Middle frontal gyrus (tissue), 1 donor: ENCODE results near the gene MTCH1.
"Not testable (repeated sequence)": the region's sequence is repeated elsewhere in the genome, so short reads cannot be mapped to it uniquely, and the experiment has no call there.

Experiments used
- DNase-seq: peaks from one replicate; pipeline ENCODE4 v3.0.0-alpha.2; 2015; ENCODE audit warnings: low spot score; ENCODE audit errors: extremely low spot score

MTCH1 gene

GRCh38 chr6:36954262-36954931, 31.6 kb downstream of the MTCH1 start, which contains the start of gene PI16:
Gene PI16 (plus strand): TSS chr6:36954738. CDS start chr6:36954761, 23 bp downstream.
- no peak for DNase-seq

DNA sequence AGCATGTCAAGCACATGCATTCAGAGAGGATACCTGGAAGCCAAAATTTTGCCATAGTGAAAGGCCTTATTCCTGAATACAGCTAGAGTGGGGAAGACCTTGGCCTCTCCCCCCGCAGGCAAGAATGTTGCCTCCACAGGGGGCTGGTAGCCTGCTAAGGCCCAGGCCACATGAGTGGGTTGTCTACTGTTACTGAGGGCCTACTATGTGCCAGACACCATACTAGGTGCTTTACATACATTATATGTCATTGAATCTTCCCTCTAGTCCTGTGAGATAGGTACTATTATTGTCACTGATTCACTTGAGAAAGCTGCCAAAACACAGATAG, 32.1 kb downstream of the MTCH1 start:
- no peak for DNase-seq

DNA sequence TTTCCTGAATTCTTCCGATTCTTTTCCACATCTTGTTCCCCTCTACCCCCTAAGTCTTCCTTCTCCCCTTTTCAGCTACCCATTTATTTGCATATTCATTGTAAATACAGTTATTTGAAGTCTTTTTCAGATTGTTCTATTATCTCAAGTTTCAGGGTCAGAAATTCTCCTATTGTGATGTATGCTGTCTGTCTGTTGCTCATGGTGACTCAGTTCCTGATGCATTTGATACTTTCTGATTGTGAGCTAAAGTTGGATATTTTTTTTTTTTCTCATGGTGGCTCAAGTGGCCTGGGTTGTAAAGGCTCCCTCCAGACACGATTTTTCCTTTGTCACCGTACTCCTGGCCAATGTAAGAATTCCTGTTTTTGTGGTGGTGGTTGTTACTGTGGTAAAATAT, 36.4 kb downstream of the MTCH1 start:
- no peak for DNase-seq

DNA sequence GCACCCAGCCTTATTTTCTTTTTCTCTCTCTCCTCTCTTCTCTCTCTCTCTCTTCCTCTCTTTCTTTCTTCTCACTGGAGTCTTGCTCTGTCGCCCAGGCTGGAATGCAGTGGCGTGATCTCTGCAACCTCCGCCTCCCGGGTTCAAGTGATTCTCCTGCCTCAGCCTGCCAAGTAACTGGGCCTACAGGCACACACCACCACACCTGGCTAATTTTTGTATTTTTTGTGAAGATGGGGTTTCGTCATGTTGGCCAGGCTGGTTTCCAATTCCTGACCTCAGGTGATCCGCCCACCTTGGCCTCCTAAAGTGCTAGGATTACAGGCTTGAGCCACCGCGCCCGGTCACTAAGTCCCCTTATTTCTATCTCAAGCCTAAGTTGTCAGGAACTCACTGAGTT, 36.9 kb downstream of the MTCH1 start:
- DNase-seq = not testable (repeated sequence)

DNA sequence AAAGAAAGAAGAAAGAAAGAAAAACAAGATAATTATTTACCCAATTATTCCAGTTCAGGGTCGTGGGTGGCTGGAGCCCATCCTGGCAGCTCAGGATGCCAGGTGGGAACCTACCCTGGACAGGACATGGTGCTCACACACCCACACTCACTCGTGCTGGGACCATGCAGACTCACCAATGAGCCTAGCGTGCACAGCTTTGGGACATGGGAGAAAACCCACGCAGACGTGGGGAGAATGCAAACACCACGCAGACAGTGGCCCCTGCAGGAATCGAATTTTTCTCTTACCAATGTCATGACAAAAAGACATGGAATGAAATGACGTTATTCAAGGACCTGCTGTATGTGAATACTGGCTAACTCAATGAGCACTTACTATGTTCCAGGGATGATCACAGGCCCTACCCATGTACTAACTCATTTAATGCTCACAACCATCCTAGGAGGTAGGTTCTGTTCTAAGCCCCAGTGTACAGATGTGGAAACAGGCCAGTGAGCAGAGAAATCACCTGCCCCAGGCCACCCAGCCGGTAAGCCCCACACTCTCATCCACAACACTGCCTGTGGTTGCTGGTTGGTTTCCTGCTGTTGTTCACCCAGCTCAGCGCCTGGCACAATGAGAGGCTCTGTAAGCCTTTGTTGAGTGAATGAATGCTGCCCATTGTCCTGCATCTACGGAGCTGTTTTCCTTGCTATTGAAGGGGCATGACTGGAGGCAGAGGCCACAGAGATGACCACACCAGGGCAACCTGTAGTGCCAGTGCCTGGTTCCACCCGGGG, 38.2 kb downstream of the MTCH1 start:
- DNase-seq = peak; percentile 68

DNA sequence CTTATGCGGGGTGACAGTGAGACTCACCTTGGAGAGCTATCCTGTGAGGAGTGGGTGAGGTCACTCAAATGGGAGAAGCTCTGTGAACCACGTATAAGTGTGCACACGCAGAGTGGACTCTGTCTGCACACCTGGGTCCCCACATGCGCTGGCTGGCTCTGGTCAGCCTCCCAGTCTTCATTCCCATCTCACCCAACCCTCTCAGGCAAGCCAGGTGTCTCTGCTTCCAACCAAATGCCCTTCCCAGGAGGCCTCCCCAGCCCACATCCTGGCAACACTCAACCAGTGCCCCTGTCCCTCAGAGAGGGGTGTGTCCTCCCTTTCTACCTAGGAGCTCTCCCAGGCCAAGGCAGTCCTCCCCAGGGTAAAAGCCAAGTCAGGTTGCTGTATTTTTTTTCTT, 39.5 kb downstream of the MTCH1 start:
- DNase-seq = no peak

- no peak for DNase-seq
These were observed 40.7 kb downstream of the MTCH1 start for GRCh38 chr6:36945301-36945700.

- no peak for DNase-seq
These were observed 41.3 kb downstream of the MTCH1 start for GRCh38 chr6:36944650-36945049.

- DNase-seq = not testable (repeated sequence)
These were observed 43.7 kb downstream of the MTCH1 start for GRCh38 chr6:36942329-36942728.

GRCh38 chr6:36941561-36941960, 44.4 kb downstream of the MTCH1 start:
- DNase-seq = not testable (repeated sequence)

DNA sequence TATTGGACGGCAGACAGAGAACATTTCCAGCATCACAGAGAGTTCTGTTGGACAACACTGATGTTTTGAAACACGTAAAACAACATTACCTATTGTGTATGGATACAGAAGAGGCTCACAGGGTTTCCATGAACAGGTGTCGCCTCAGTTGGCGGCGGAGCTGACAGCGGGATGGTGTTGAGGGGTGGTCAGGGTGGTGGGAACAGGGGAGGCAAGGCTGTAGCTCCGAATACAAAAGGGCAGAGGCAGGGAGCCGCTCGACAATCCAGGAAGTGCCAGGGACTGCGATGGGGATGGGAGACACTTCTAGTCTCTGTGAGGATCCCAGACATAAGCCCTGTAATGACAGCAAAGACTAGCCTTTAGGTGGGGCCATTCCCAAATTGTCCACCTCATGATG, 46.0 kb downstream of the MTCH1 start:
- no peak for DNase-seq

DNA sequence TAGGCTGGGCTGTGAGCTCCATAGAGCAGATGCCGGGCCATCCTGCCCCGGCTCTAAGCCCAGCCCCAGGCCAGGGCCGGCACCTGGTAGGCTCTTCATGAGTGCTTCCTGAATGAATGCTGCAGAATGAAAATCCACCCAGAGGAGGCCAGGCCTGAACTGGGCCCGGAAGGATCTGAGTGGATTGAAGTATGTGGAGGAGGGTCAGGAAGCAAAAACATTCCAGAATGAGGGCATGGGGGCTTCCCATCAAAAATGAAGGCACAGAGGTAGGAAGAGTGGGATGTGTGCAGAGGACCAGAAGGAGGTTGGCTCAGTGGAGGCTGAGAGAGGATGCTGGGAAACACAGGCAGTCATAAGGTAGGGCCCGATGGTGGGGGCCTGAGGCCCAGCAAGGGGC, 47.0 kb downstream of the MTCH1 start:
- not testable (repeated sequence) for DNase-seq

- DNase-seq = no peak
These were observed 47.5 kb downstream of the MTCH1 start for GRCh38 chr6:36938536-36938935.

DNA sequence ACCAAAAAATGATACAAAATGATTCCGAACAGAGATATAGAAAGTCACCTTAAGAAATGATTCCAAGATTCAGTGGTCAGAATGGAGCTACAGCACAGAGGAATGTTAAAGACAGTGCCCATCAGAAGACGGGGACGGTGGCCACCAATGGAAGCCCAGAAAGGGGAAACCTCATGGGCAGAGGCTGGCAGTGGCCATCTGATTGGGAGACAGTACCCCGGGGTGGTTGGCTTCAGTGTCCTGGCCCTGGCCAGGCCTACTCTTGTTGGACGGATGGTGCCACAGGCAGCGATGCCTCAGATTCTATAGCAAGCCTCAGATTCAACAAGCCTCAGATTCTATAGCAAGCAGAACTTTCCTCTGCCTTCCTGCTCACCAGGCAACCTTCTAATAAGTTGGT, 48.1 kb downstream of the MTCH1 start:
- no peak for DNase-seq

DNA sequence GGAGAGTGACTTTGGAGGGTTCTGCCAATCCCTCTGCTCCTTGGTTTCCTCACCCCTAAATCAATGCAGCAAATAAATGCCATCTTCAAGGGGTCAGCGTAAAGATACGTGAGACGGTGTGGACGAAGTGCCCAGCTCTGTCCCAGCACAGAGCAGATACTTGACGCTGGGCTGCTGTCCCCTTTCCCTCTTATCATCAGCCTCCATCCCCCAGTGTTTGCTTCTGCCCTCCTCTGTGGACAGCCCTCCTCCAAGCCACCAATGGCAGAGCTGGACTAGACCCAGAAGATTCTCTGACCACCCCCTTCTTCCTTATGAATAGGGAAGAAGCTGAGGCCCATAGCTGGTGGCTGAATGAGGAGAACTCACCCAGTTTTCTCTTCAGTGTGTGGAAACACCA, 49.2 kb downstream of the MTCH1 start:
- DNase-seq = no peak

- DNase-seq = no peak
These were observed 51.1 kb downstream of the MTCH1 start for GRCh38 chr6:36934901-36935300.

DNA sequence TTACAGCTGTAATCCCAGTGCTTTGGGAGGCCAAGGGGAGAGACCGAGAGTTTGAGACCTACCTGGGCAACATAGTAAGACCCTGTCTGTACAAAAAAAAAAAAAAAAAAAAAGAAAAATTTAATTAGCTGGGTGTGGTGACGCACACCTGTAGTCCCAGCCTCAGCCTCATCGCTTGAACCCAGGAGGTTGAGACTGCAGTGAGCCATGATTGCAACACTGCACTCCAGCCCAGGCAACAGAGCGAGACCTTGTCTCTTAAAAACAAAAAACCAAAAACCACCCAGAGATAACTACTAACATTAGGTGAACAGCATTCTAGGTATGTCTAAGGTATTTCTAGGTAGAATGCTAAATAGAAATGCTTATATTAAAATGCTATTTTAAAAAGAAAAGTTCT, 52.5 kb downstream of the MTCH1 start:
- no peak for DNase-seq

DNA sequence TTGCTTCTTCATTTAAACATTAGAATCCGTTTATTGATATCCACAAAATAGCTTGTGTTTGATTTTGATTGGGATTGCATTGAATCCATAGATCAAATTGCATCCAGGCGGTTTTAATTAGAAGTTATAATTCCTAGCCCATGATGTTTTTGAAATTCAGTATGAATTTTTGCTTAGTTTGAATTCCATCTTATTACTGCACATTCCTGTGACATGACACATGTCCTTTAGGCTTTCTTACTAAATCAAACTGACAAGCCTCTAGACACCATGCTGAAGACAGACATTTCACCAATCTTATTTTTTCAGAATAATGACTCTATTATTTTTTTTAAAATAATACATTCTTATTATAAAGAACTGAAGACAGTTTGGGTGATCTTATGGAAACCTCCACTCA, 52.9 kb downstream of the MTCH1 start:
- no peak for DNase-seq

DNA sequence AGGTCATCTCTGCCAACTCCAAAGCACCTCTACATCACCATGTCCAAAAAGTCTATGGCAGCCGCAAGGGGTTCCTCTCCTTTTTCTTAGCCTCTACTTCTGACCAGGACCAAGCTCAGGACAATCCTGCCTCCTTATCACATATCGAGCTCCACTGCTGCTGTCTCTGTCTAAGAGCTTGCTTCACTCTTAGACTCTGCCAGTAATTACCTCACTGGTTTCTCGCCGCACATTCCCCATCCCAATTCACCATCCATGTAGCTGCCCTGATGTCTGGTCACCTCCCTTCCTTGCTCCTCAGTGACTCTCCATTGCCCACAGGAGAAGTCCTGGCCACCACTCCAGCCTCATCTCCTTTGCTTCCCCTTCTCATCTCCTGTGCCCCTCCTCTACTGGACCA, 55.5 kb downstream of the MTCH1 start:
- DNase-seq = no peak

GRCh38 chr6:36929607-36930006, 56.4 kb downstream of the MTCH1 start:
- no peak for DNase-seq

GRCh38 chr6:36929152-36929551, 56.8 kb downstream of the MTCH1 start:
- DNase-seq = no peak

GRCh38 chr6:36928547-36928918, 57.5 kb downstream of the MTCH1 start:
- no peak for DNase-seq
